ENCODE measurements around the gene PIP5KL1. TPM values are rescaled to one million over a fixed set of nuclear protein-coding genes. Genes with fewer than 3 reads are reported as not detected.

The PIP5KL1 gene
- total RNA-seq, 1 donor from 2014 or later, result 4.3 TPM

DNA sequence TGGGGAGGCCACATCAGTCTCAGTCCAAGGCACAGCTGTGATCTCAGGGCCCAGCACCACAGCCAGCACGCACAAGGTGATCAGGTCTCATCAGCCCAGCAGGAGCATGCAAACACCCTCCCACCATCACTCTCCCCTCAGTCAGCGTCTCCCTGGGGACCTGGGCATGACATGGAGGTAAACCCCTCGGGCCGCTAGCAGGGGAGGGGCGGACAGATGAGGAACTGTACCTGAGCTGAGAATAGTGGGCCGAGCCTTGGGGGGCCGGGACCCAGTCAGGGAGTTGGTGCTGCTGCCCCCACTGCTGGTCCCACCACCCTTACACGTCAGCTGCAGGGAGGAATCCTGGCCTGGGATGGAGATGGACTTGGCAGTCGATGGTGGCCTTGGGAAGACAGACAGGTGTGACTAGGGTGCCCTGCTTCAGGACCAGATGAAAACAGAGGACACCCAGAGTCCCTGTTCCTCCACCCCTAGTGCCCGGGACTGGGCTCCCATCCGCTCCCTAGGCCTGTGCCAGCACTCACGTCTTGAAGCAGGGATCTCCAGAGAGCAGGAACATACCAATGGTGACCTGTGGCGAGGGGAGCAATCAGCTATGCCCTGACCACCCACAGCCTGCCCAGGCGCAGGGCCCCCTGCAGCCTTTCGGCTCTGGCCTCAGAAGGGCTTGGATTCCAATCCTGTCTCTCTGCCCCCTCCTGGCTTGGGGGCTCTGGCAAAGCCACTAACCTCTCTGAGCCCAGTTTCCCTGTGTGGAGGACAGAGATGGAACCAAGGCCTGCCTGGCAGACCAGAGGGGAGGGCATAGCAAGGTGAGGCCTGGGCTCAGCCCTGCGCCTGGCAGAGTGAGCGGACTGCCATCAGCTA lies 17.5 kb upstream of the PIP5KL1 start:
- ATAC-seq, result no peak

GRCh38 chr9:127946728-127947127 lies 16.2 kb upstream of the PIP5KL1 start:
- ATAC-seq, result no peak

- no peak for ATAC-seq
Observed at GRCh38 chr9:127945942-127946341, 15.4 kb upstream of the PIP5KL1 start.

- ATAC-seq, result no peak
Observed at GRCh38 chr9:127945338-127945737, 14.8 kb upstream of the PIP5KL1 start.

GRCh38 chr9:127944586-127945218 lies 14.1 kb upstream of the PIP5KL1 start:
- ATAC-seq, result no peak

- peak; percentile 73 for ATAC-seq
Observed at GRCh38 chr9:127943731-127944144, 13.2 kb upstream of the PIP5KL1 start.

GRCh38 chr9:127943011-127943662 lies 12.6 kb upstream of the PIP5KL1 start:
- no peak for ATAC-seq

- ATAC-seq, result peak; percentile 30
Observed at GRCh38 chr9:127942216-127943010, 11.8 kb upstream of the PIP5KL1 start.

- no peak for ATAC-seq
Observed at GRCh38 chr9:127941961-127942215, 11.3 kb upstream of the PIP5KL1 start.

DNA sequence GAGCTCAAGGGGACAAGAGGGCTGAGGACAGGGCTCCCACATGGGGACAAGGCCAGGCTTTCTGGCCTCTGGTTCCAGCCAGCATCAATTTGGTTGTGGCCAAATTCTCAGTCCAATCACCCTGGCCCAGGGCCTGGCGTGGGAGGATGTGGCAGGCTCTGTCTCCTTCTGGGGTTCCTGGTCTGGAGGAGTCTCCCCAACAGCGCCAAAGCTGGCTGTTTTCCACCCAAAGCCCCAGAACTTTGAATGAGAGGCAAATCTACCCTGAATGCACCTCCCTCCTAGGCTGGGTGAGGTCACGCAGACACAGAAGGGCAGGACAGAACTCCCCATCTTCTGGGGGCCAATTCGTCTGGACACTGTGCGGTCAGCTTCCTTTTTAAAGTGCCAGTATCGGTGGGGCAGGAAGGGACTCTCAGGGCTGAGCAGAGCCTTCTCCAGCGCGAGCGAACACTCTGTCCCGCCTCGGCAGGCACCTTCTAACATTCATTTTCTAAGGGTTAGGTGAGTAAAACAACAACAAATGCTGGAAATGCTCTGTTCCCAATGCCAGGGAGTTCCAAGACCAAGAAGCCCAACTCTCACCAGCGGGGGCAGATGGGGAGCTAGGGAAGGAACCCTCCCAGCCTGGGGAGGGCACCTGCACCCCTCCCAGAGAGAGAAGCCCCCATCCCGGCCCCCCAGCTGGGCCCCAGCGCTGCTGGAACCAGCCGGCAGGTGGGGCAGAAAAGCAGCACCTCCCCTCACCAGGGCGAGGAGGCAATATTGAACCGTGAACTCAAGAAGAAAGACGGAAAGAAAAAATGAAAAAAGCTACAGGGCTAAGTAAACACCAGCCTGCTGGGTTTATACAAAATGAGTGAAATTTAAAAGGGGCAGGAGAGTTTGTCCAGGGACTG lies 10.7 kb upstream of the PIP5KL1 start:
- ATAC-seq, result no peak

GRCh38 chr9:127940593-127940992 lies 10.0 kb upstream of the PIP5KL1 start:
- no peak for ATAC-seq

DNA sequence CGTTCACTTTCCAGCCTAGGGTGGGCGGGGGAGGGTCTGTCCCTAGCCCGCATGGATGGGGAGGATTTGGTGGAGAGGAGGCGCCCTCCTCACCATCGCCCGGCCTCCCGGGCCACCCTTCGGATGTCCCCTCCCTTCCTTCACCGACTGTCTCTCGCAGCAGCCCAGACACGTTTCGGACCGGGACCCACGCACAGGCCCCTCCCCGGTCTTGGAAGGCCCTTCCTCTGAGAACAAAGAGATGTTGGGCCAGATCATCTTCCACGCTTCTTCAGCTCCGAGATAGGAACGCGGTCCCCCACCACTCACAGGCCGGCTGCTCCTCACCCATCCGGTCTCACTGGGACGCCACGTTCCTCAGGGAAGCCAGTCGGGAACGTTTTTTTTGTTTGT lies 7.7 kb upstream of the PIP5KL1 start:
- ATAC-seq, result peak; percentile 7

DNA sequence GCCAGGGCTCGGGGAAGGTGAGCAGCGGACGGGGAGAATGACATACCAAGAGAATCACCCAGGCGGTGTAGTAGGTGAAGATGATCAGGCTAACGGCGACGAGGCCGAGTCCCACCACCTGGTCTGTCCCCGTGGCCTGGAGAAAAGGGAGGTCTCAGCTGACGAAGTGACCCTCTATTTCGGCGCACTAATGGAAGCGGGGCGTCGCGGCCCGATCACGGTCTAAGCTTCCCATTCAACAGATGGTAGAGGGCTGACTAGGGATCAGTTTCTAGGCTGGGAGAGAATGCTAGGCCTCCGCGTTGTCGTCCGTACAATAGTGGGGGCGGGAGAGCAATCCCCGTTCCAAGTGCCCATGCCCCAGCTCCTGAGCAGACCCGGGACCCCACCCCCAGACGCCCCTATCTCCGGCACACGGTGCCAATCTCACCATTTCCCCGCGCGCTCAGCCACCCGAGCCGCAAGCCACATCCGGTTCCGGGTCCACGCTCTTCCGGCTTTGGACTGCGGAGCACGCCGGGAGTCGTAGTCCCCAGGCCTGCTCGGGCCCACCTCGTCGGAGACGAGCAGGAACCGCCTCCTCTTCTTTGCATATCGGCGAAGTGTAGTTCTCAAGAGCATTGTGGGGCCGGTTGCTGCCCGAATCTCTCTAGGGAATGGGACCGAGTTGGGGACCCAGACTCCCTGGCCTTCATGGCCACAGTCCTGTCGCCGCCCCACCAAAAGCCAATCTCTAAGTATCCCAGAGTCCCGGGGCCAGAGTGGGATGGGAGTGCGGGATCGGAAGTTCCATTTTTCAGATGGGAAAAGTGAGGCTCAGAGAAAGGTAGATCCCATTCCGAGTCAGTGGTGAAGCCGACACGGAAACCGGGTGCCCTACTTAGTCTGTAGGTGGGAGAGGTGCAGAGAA lies 7.1 kb upstream of the PIP5KL1 start, which contains the start of gene DPM2:
Gene DPM2 (minus strand): TSS at position 467 of the 910 bp plus-strand sequence. CDS start 34 bp downstream, at position 433.
- ATAC-seq, result peak; percentile 81

DNA sequence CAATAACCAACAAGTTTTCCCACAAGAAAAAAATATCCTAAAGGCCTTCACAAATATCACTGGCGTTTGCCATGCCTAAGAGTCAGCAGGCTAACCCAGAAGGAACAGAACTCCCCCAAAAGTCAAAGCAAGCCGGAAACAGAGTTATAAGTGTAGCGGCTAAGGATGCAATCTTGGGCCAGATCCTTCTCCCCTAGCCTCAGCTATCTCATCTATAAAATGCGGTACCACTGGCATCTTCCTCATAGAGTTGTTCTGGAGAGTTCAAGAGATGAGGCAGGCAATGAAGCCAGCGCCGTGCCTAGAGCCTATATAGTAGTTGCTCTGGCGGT lies 6.4 kb upstream of the PIP5KL1 start:
- ATAC-seq, result no peak

- ATAC-seq, result no peak
Observed at GRCh38 chr9:127936347-127936852, 5.8 kb upstream of the PIP5KL1 start.

DNA sequence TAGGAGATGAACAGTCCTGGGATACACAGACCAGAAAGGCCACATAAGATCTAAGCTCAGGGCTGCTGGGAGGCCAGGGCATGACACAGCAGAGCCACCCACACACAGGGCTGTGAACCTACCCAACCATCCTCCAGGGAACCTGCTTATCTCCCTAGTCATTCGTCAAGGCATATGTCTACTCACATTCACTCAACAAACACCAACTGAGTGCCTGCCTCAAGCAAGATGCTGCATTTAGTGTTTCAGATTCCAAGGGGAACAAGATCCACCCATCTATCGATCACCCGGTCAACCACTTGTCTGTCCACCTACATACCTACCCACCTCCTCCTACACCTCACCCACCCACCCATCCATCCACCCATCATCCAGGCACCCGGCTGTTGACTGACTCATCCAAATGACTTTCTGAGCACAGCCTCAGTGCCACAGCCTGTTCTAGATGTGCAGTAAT lies 5.2 kb upstream of the PIP5KL1 start:
- peak; percentile 8 for ATAC-seq

GRCh38 chr9:127934986-127935385 lies 4.4 kb upstream of the PIP5KL1 start:
- ATAC-seq, result no peak

- no peak for ATAC-seq
Observed at GRCh38 chr9:127934248-127934647, 3.7 kb upstream of the PIP5KL1 start.

DNA sequence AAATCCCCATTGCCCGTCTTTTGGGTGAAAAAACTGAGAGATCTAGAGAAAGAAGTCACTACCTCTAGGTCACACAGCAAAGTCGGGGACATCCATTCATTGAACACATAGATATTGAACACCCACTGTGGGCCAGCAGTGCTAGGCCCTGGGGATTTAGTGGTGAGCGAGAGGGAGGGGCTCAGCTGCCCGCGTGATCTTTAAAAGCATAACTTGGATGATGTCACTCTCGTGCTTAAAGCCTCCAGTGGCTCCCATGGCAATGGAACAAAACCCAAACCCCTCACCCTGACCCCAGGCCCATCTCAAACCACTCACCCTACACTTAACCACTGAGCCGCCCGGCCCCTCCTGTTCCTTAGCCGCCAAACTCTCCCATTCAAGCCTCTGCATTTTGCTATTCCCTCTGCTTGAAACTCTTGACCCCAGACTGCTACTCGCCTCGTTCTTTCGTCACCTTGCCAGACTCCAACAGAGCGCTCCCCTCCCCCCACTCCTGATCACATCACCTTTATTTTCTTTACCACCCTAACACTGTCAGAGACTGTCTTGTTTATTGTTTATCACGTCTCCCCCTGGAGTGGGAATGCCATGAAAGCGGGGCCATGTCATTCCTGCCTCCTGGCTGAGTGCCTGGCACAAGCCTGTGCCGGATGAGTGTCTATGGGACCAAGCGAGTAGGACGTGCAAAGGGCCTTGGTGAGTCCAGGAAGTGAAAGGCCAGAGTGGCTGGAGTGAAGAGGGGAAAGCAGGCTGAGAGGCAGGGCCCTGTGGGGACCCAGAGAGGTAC lies 710 bp upstream of the PIP5KL1 start:
- no peak for ATAC-seq

GRCh38 chr9:127929625-127929979 lies 975 bp downstream of the PIP5KL1 start:
- ATAC-seq, result no peak
